Measurements from ENCODE around the gene PPFIA2. TPM values are rescaled to one million over a fixed set of nuclear protein-coding genes. Genes with fewer than 3 reads are reported as not detected.

The PPFIA2 gene
- total RNA-seq, 4 donors from 2014 or later = 0.13 to 2.9 (median 0.76) TPM

DNA sequence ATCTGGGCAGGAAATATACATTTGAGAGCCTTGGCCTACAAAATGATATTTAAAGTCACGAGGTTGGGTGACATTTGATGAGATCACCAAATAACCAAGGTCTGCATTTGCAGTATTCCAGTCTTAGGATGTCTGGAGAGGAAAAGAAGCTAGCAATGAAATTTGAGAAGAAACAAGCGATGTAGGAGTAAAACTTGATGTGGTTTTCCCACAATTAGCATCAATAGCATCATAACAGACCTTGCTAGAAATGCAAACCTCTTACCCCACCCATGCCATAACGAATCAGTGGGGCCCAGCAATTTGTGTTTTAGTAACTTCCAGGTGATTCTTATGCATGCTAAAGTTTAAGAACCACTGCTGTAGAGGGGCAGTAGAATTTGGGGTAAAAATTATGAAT is 219.9 kb downstream of the PPFIA2 start:
- no peak for DNase-seq (ENCODE audit: extremely low spot score)
- intact Hi-C loops (cut with DNase I) = no loop called here
- TF ChIP-seq, protein P1, sequence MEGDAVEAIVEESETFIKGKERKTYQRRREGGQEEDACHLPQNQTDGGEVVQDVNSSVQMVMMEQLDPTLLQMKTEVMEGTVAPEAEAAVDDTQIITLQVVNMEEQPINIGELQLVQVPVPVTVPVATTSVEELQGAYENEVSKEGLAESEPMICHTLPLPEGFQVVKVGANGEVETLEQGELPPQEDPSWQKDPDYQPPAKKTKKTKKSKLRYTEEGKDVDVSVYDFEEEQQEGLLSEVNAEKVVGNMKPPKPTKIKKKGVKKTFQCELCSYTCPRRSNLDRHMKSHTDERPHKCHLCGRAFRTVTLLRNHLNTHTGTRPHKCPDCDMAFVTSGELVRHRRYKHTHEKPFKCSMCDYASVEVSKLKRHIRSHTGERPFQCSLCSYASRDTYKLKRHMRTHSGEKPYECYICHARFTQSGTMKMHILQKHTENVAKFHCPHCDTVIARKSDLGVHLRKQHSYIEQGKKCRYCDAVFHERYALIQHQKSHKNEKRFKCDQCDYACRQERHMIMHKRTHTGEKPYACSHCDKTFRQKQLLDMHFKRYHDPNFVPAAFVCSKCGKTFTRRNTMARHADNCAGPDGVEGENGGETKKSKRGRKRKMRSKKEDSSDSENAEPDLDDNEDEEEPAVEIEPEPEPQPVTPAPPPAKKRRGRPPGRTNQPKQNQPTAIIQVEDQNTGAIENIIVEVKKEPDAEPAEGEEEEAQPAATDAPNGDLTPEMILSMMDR (IDR thresholded peaks at IDR 0.05) = no peak
- TF ChIP-seq EP300 (IDR thresholded peaks at IDR 0.05) (no peak), POLR2AphosphoS5 (IDR thresholded peaks at IDR 0.05) (no peak), POLR2A (IDR thresholded peaks at IDR 0.05; ENCODE audit: low read depth) (no peak)
- no peaks in the 10 kb centered on the region for H3K9me3 ChIP-seq
- H3K27ac ChIP-seq (replicated peaks in 1 of 4) = no peak overlapping the region
- WGBS = 81% methylated on average over 3 of the region's 3 CpGs
- H3K36me3 ChIP-seq = no peaks in the 10 kb centered on the region
- H3K4me1 ChIP-seq = no peaks in the 10 kb centered on the region
- no peak overlapping the region for H3K4me3 ChIP-seq
- H3K27me3 ChIP-seq = no peaks in the 10 kb centered on the region

DNA sequence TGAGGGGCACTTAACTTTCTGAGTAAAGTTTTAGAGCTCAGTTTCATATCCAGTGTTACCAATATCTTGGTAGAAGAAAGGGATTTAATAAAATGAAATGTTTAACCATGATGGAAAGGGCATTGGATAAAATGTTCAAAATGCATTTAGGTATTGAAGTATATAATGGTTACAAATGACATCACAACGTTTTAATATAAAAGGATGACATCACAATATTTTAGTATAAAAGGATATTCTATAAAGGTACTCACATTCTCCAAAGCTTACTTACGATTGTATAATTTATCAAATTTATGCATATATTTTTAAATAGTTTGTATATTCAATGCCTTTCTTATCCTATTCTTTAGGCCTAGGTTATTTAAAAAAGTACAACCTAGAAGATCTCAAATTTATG is 226.1 kb downstream of the PPFIA2 start:
- H3K27me3 ChIP-seq = no peaks in the 10 kb centered on the region
- no peaks in the 10 kb centered on the region for H3K36me3 ChIP-seq
- no peaks in the 10 kb centered on the region for H3K9me3 ChIP-seq
- intact Hi-C loops (cut with DNase I) = no loop called here
- DNase-seq (ENCODE audit: extremely low spot score) = no peak
- H3K4me1 ChIP-seq = no peaks in the 10 kb centered on the region
- no peak overlapping the region for H3K4me3 ChIP-seq
- no peak overlapping the region for H3K27ac ChIP-seq (replicated peaks in 1 of 4)
- 69% methylated on average over 2 of the region's 2 CpGs for WGBS
- TF ChIP-seq POLR2AphosphoS5 (IDR thresholded peaks at IDR 0.05) (no peak), POLR2A (IDR thresholded peaks at IDR 0.05; ENCODE audit: low read depth) (no peak), EP300 (IDR thresholded peaks at IDR 0.05) (no peak)
- TF ChIP-seq, protein P1 (IDR thresholded peaks at IDR 0.05) = no peak

DNA sequence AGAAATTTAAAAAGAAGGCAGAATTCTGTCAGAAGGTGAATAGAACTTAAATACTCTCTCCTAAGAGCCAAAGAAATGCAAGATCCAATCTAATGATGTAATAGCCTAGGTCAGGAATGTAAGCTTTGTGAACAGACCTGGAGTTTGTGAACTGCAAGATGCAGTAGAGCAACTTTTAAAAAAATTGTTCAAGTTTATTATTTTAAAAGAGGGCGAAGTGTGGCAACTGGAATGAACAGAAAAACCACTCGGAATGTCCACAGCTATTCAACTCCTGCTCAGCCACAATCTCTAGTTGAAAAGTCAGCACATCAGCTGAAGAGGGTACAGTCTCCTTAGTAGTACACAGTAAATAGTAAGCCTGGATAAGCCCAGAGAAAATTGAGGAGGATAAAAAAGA is 228.8 kb downstream of the PPFIA2 start:
- 57% methylated on average over 2 of the region's 2 CpGs for WGBS
- Histone ChIP-seq H3K4me3 (no peak overlapping the region), H3K27ac (replicated peaks in 1 of 4) (no peak overlapping the region), H3K9me3 (no peaks in the 10 kb centered on the region), H3K4me1 (no peaks in the 10 kb centered on the region), H3K27me3 (no peaks in the 10 kb centered on the region), H3K36me3 (no peaks in the 10 kb centered on the region)
- no peak for DNase-seq (ENCODE audit: extremely low spot score)
- TF ChIP-seq POLR2A (IDR thresholded peaks at IDR 0.05; ENCODE audit: low read depth) = no peak
- no peak for TF ChIP-seq POLR2AphosphoS5 (IDR thresholded peaks at IDR 0.05)
- no peak for TF ChIP-seq EP300 (IDR thresholded peaks at IDR 0.05)
- TF ChIP-seq, protein P1 (IDR thresholded peaks at IDR 0.05) = no peak
- intact Hi-C loops (cut with DNase I) = no loop called here

DNA sequence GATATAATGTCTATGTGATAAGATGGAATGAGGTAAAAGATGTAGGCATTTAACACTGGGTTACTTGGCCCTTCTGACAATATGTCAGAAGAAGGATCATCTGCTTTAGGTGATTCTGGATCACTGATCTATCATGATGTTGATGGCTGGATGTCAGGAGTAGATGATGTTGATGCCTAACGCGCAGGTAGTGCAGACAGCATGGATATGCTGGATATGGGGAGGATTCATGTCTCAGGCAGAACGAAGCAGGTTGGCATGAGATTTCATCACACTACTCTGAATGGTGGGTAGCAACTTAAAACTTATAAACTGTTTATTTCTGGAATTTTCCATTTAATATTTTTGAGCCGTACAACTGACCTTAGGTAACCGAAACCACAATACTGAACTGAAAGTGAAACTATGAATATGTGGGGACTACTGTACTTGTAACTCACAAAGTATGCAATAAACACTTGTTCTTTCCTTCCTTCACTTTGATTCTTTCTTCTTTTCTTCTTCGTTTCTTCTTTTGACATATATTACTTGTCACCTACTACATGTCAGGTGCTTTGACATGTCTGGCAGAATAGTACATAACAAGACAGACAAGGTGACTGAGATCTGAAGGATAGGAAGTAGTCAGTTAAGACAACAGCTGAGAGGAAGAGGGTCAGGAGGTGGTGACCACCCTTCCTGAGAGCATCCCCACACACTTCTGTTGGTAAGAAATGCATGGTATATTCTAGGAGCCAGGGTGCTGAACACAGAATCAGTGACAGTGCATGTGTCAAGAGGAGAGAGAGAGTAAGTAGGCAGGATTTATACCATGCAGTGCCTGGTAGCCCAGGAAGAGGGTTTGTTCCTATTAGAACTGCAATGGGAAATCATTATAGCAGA is 238.8 kb downstream of the PPFIA2 start:
- Histone ChIP-seq H3K27me3 (no peaks in the 10 kb centered on the region), H3K36me3 (no peaks in the 10 kb centered on the region), H3K27ac (replicated peaks in 1 of 4) (no peak overlapping the region), H3K4me1 (no peaks in the 10 kb centered on the region), H3K4me3 (peak overlapping the region in 3 of 4 donors; percentile 2 to 32 (median 28)), H3K9me3 (no peaks in the 10 kb centered on the region)
- TF ChIP-seq, protein P1 (IDR thresholded peaks at IDR 0.05) = no peak
- TF ChIP-seq EP300 (IDR thresholded peaks at IDR 0.05) (no peak), POLR2AphosphoS5 (IDR thresholded peaks at IDR 0.05) (no peak), POLR2A (IDR thresholded peaks at IDR 0.05; ENCODE audit: low read depth) (no peak)
- no peak for DNase-seq (ENCODE audit: extremely low spot score)
- WGBS = 65% methylated on average over 6 of the region's 6 CpGs
- intact Hi-C loops (cut with DNase I) = no loop called here

Data from esophagus muscularis mucosa (tissue), 4 donors.